Sigmoid colon (tissue), 7 donors: ENCODE data around the gene AGTPBP1. TPM values are rescaled to one million over a fixed set of nuclear protein-coding genes. Genes with fewer than 3 reads are reported as not detected.

ENCODE experiments used
- DNase-seq: peaks from one replicate; pipeline ENCODE4 v3.0.0-alpha.2; 2019
- H3K27ac ChIP-seq, 4 donors: fragments of 200-600 bp; sonication (generic); one replicate each; pipeline ENCODE4 v1.5.1; 2016 to 2019; ENCODE audit warnings: mild to moderate bottlenecking in 1 of 4
- H3K27me3 ChIP-seq, 3 donors: fragments of 200-600 bp; sonication (generic); one replicate each; pipeline ENCODE4 v1.5.1; 2019; ENCODE audit warnings: mild to moderate bottlenecking in 1 of 3
- H3K36me3 ChIP-seq, 4 donors: fragments of 200-600 bp; sonication (generic); one replicate each; pipeline ENCODE4 v1.5.1; 2016 to 2019
- H3K4me1 ChIP-seq, 4 donors: fragments of 200-600 bp; sonication (generic); one replicate each; pipeline ENCODE4 v1.5.1; 2017 to 2019
- H3K4me3 ChIP-seq, 4 donors: fragments of 200-600 bp; sonication (generic); one replicate each; pipeline ENCODE4 v1.5.1; 2017 to 2019; ENCODE audit warnings: mild to moderate bottlenecking in 2 of 4, moderate library complexity in 1 of 4
- H3K9me3 ChIP-seq, 4 donors: fragments of 200-600 bp in 3 of 4; sonication (generic) in 3 of 4; one replicate each; pipeline versions ENCODE4 v1.5.1 to v1.6.1; 2013 to 2019
- EP300 ChIP-seq, 4 donors: sonication (generic); formaldehyde crosslinking; IDR thresholded peaks; one replicate each; pipeline ENCODE4 v1.6.1; 2017; ENCODE audit warnings: antibody characterized with exemption in 4 of 4
- POLR2A ChIP-seq, 2 donors: fragments of 450-650 bp; IDR thresholded peaks; one replicate each; pipeline ENCODE4 v1.6.1; 2016; ENCODE audit warnings: antibody characterized with exemption in 2 of 2, mild to moderate bottlenecking in 2 of 2, moderate library complexity in 2 of 2
- POLR2AphosphoS5 ChIP-seq, 4 donors: sonication (generic); formaldehyde crosslinking; IDR thresholded peaks; one replicate each; pipeline ENCODE4 v1.6.1; 2017; ENCODE audit warnings: antibody characterized with exemption in 4 of 4
- WGBS, 2 donors: extraction: QIAGEN DNeasy Blood & Tissue Kit; methylation state at CpG; one replicate each; pipeline ENCODE4 v1.1.7; 2013; 5-methylcytosine and 5-hydroxymethylcytosine counted together
- intact Hi-C: fragments of 100-400 bp; cut with DNase I; formaldehyde crosslinking; loops from one replicate; pipeline ENCODE4 v1.15.1; 2023
- polyA plus RNA-seq, 3 donors: library from polyadenylated mRNA; stranded (reverse); fragments of 200-250 nt; gene quantifications; one replicate each; pipeline ENCODE4 v1.2.3, GENCODE V29; 2013
- total RNA-seq, 4 donors: library from RNA; depleted of rRNA; stranded (reverse); fragments of >200 nt; gene quantifications; one replicate each; pipeline ENCODE4 v1.1.0, GENCODE V29; 2016
- TF ChIP-seq, protein P1 (sequence below), 4 experiments: fragments of 450-650 bp in 3 of 4; fragments of 200-600 bp in 1 of 4; IDR thresholded peaks; one replicate each; pipeline ENCODE4 v1.5.1; 2016 to 2019; ENCODE audit warnings: antibody characterized with exemption in 4 of 4, mild to moderate bottlenecking in 3 of 4, moderate library complexity in 2 of 4
- donor health status: healthy with polysubstance abuse.
- donor health status: Bipolar disorder and iron deficiency.
- donor health status: healthy.

Gene AGTPBP1
- total and polyA plus RNA-seq, 7 donors: 3.6 to 24.7 (median 17.1) TPM

DNA sequence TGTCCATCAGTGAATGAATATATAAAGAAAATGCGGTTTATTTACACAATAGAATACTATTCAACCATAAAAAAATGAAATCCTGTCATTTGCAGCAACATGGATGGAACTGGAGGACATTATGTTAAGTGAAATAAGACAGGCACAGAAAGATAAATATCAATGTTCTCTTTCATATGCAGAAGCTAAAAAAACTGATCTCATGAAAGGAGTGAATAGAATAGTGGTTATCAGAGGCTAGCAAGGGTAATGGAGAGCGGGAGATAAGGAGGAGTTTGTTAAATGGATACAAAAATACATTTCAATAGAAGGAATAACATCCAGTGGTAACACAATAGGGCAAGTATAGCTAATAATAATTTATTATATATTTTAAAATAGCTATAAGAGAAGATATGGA is 65.0 kb downstream of the AGTPBP1 start:
- TF ChIP-seq POLR2A (IDR thresholded peaks at IDR 0.05): no peak
- TF ChIP-seq, protein P1, sequence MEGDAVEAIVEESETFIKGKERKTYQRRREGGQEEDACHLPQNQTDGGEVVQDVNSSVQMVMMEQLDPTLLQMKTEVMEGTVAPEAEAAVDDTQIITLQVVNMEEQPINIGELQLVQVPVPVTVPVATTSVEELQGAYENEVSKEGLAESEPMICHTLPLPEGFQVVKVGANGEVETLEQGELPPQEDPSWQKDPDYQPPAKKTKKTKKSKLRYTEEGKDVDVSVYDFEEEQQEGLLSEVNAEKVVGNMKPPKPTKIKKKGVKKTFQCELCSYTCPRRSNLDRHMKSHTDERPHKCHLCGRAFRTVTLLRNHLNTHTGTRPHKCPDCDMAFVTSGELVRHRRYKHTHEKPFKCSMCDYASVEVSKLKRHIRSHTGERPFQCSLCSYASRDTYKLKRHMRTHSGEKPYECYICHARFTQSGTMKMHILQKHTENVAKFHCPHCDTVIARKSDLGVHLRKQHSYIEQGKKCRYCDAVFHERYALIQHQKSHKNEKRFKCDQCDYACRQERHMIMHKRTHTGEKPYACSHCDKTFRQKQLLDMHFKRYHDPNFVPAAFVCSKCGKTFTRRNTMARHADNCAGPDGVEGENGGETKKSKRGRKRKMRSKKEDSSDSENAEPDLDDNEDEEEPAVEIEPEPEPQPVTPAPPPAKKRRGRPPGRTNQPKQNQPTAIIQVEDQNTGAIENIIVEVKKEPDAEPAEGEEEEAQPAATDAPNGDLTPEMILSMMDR (IDR thresholded peaks at IDR 0.05): no peak
- no peak for TF ChIP-seq POLR2AphosphoS5 (IDR thresholded peaks at IDR 0.05)
- no peak for TF ChIP-seq EP300 (IDR thresholded peaks at IDR 0.05)
- intact Hi-C loops: no loop called here

DNA sequence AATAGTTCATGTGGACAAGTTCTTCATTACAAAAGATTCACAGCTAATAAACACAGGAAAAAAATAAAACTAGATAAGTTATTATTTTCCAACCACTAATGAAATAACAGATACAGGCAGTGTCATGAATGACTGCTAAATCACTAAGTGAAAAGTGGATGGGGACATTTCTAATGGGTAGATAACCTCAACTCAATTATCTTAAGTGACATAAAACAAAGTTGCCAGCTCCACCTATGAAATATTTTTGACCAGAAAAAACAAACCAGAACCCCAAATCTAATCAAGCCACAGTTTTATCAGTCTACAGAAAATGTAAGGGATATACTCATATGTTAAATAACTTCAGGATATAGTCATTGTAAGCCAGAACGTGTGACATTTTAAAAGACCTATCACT is 74.4 kb downstream of the AGTPBP1 start:
- Histone ChIP-seq H3K27me3 (no peaks in the 10 kb centered on the region), H3K4me1 (no peaks in the 10 kb centered on the region), H3K36me3 (peaks cover 0 to 21% (median 0%) of the 10 kb centered on the region in 4 donors), H3K27ac (no peak overlapping the region), H3K4me3 (no peak overlapping the region), H3K9me3 (no peaks in the 10 kb centered on the region)
- no peak for DNase-seq
- WGBS, 2 donors: 89 to 94% methylated on average over 1 of the region's 1 CpG
- intact Hi-C loops: no loop called here
- TF ChIP-seq EP300 (IDR thresholded peaks at IDR 0.05) (no peak), POLR2A (IDR thresholded peaks at IDR 0.05) (no peak), POLR2AphosphoS5 (IDR thresholded peaks at IDR 0.05) (no peak)
- TF ChIP-seq, protein P1 (IDR thresholded peaks at IDR 0.05): no peak

More for the DNA sequence above, 65.0 kb downstream of the AGTPBP1 start:
- WGBS, 2 donors: 94 to 96% methylated on average over 2 of the region's 2 CpGs
- no peak for DNase-seq
- Histone ChIP-seq H3K27me3 (no peaks in the 10 kb centered on the region), H3K4me1 (no peaks in the 10 kb centered on the region), H3K9me3 (no peaks in the 10 kb centered on the region), H3K4me3 (no peak overlapping the region), H3K27ac (no peak overlapping the region), H3K36me3 (peaks cover 0 to 21% (median 0%) of the 10 kb centered on the region in 4 donors)

DNA sequence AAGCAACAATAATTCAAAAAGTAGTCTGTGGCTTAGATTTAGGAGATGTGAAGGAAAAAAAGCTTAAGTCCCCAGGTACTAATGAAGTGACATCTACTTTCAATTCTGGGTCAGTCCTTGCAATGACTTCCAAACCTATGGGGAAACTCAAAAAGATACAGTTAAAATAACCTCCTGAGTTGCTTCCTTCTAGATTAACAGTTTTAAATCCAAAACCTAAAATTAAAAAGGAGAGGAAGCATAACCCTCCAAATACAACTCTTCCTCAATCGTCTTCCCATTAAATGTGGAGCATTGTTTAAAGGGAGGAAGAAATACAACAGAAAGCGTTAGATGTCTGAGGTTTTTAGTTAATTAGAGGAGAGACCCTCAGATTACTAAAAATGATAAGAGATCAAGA is 75.7 kb downstream of the AGTPBP1 start:
- TF ChIP-seq POLR2A (IDR thresholded peaks at IDR 0.05) (no peak), POLR2AphosphoS5 (IDR thresholded peaks at IDR 0.05) (no peak), EP300 (IDR thresholded peaks at IDR 0.05) (no peak)
- TF ChIP-seq, protein P1 (IDR thresholded peaks at IDR 0.05): no peak

DNA sequence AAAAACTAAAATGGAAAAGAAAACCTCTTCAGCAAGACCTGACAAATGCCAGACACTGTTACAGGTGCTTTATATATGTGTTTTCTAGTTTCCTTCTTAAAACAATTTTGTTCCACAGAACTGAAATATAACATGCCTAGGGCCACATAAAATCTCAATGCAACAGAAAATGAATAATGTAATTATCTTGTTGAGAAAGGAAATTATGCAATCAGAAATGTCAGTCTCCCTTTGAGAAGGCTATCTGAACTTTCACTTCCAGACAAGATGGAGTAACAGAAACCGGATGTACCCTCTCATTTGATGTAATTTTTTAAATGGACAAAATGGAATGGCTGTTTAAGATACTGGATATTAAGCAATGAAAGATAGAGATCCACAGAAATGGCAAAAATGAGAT is 79.2 kb downstream of the AGTPBP1 start:
- no peaks in the 10 kb centered on the region for H3K36me3 ChIP-seq
- H3K9me3 ChIP-seq: no peaks in the 10 kb centered on the region
- H3K27me3 ChIP-seq: no peaks in the 10 kb centered on the region
- DNase-seq: no peak
- no peak overlapping the region for H3K4me3 ChIP-seq
- no peak overlapping the region for H3K27ac ChIP-seq
- WGBS, 2 donors: 91% methylated on average over 1 of the region's 1 CpG
- intact Hi-C loops: no loop called here
- no peaks in the 10 kb centered on the region for H3K4me1 ChIP-seq
- TF ChIP-seq POLR2AphosphoS5 (IDR thresholded peaks at IDR 0.05): no peak
- TF ChIP-seq, protein P1 (IDR thresholded peaks at IDR 0.05): no peak
- TF ChIP-seq POLR2A (IDR thresholded peaks at IDR 0.05): no peak
- no peak for TF ChIP-seq EP300 (IDR thresholded peaks at IDR 0.05)

More for the DNA sequence above, 75.7 kb downstream of the AGTPBP1 start:
- H3K27ac ChIP-seq: no peak overlapping the region
- DNase-seq: no peak
- H3K4me1 ChIP-seq: no peaks in the 10 kb centered on the region
- H3K27me3 ChIP-seq: no peaks in the 10 kb centered on the region
- peaks cover 0 to 8% (median 0%) of the 10 kb centered on the region in 4 donors for H3K36me3 ChIP-seq
- intact Hi-C loops: no loop called here
- no peak overlapping the region for H3K4me3 ChIP-seq
- no peaks in the 10 kb centered on the region for H3K9me3 ChIP-seq
- 95 to 97% methylated on average over 2 of the region's 2 CpGs for WGBS, 2 donors

DNA sequence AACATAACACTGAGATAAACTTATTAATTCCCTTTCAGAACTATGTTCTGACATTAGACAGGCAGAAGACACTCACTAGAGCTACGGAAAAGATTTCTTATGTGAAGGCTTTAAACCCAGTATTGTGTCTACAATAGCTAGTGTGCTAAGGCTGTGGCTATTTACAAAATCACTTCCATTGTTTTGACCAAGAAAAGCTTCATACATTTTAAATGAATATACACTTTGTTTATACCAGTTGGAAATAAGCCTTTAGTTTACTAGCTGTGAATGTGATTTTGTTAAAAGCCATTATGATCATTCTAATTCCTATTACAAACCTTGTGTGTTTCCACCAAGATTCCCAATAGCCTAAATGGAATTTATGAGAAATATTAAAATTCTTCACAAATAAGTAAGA is 83.0 kb downstream of the AGTPBP1 start:
- intact Hi-C loops: no loop called here
- Histone ChIP-seq H3K27me3 (no peaks in the 10 kb centered on the region), H3K4me3 (no peak overlapping the region), H3K4me1 (no peaks in the 10 kb centered on the region), H3K9me3 (no peaks in the 10 kb centered on the region), H3K36me3 (peaks cover 0 to 5% (median 0%) of the 10 kb centered on the region in 4 donors), H3K27ac (no peak overlapping the region)
- TF ChIP-seq POLR2A (IDR thresholded peaks at IDR 0.05) (no peak), EP300 (IDR thresholded peaks at IDR 0.05) (no peak)
- WGBS, 2 donors: 88 to 95% methylated on average over 1 of the region's 1 CpG
- no peak for DNase-seq
